Loucy (cell line): ENCODE measurements around the gene MMRN1.

Experiments used
- H2AFZ ChIP-seq: fragments of 200-600 bp; sonication (generic); 2 replicates; pipeline ENCODE4 v1.6.0; 2016; ENCODE audit warnings: antibody characterized with exemption, mild to moderate bottlenecking, low read length, moderate library complexity
- H3F3A ChIP-seq: fragments of 200-600 bp; 2 replicates; pipeline ENCODE4 v1.6.0; 2016; ENCODE audit warnings: antibody characterized with exemption, low read depth, mild to moderate bottlenecking
- H3K27me3 ChIP-seq: fragments of 200-600 bp; sonication (generic); 2 replicates; pipeline ENCODE4 v1.6.1; 2014; ENCODE audit warnings: low read length, mild to moderate bottlenecking; ENCODE audit not compliant: insufficient read depth, poor library complexity, severe bottlenecking
- H3K36me3 ChIP-seq: fragments of 200-600 bp; sonication (generic); 2 replicates; pipeline ENCODE4 v1.6.1; 2016; ENCODE audit warnings: low read length; ENCODE audit not compliant: insufficient read depth
- H3K4me1 ChIP-seq: fragments of 200-600 bp; sonication (generic); 2 replicates; pipeline ENCODE4 v1.5.1; 2014; ENCODE audit warnings: low read length, mild to moderate bottlenecking; ENCODE audit not compliant: insufficient read depth, poor library complexity, severe bottlenecking
- H3K4me2 ChIP-seq: fragments of 200-600 bp; sonication (generic); 2 replicates; pipeline ENCODE4 v1.6.0; 2014; ENCODE audit warnings: antibody characterized with exemption, low read length, low read depth, mild to moderate bottlenecking; ENCODE audit not compliant: poor library complexity, severe bottlenecking
- H3K4me3 ChIP-seq: fragments of 200-600 bp; sonication (generic); 2 replicates; pipeline ENCODE4 v1.5.1; 2014; ENCODE audit warnings: low read length, mild to moderate bottlenecking, mixed read lengths; ENCODE audit not compliant: poor library complexity, severe bottlenecking
- H3K79me2 ChIP-seq: fragments of 200-600 bp; sonication (generic); 2 replicates; pipeline ENCODE4 v1.6.1; 2014; ENCODE audit warnings: low read length; ENCODE audit not compliant: insufficient read depth
- H3K9ac ChIP-seq: fragments of 200-600 bp; sonication (generic); 2 replicates; pipeline ENCODE4 v1.6.0; 2014; ENCODE audit warnings: mild to moderate bottlenecking, low read depth, low read length, moderate library complexity; ENCODE audit not compliant: poor library complexity, severe bottlenecking
- H3K9me2 ChIP-seq: fragments of 200-600 bp; sonication (generic); replicated peaks from 2 replicates; pipeline ENCODE4 v1.6.1; 2016; ENCODE audit warnings: low read depth, low read length, mixed read lengths
- H3K9me3 ChIP-seq: fragments of 200-600 bp; sonication (generic); 2 replicates; pipeline ENCODE4 v1.6.1; 2014; ENCODE audit warnings: mild to moderate bottlenecking, antibody characterized with exemption, low read length, low read depth; ENCODE audit not compliant: insufficient read depth
- H4K20me1 ChIP-seq: fragments of 200-600 bp; sonication (generic); 2 replicates; pipeline ENCODE4 v1.6.0; 2014; ENCODE audit warnings: antibody characterized with exemption, low read length, mild to moderate bottlenecking; ENCODE audit not compliant: insufficient read depth, poor library complexity, severe bottlenecking
- EZH2phosphoT487 ChIP-seq: fragments of 200-600 bp; IDR thresholded peaks from 2 replicates; pipeline ENCODE4 v1.6.1; 2018; ENCODE audit warnings: antibody characterized with exemption, mild to moderate bottlenecking, moderate library complexity, borderline replicate concordance
- TF ChIP-seq, protein P1 (sequence below): fragments of 200-600 bp; sonication (generic); conservative IDR thresholded peaks from 2 replicates; pipeline ENCODE4 v1.5.1; 2014; ENCODE audit warnings: mild to moderate bottlenecking, antibody characterized with exemption, low read length

MMRN1 gene

GRCh38 chr4:89889289-89889688 lies 5.4 kb upstream of the MMRN1 start:
- TF ChIP-seq EZH2phosphoT487, result no peak
- TF ChIP-seq, protein P1, sequence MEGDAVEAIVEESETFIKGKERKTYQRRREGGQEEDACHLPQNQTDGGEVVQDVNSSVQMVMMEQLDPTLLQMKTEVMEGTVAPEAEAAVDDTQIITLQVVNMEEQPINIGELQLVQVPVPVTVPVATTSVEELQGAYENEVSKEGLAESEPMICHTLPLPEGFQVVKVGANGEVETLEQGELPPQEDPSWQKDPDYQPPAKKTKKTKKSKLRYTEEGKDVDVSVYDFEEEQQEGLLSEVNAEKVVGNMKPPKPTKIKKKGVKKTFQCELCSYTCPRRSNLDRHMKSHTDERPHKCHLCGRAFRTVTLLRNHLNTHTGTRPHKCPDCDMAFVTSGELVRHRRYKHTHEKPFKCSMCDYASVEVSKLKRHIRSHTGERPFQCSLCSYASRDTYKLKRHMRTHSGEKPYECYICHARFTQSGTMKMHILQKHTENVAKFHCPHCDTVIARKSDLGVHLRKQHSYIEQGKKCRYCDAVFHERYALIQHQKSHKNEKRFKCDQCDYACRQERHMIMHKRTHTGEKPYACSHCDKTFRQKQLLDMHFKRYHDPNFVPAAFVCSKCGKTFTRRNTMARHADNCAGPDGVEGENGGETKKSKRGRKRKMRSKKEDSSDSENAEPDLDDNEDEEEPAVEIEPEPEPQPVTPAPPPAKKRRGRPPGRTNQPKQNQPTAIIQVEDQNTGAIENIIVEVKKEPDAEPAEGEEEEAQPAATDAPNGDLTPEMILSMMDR, result no peak
- Histone ChIP-seq H3K4me1 (peaks cover 20% of the 10 kb centered on the region), H3K79me2 (no peaks in the 10 kb centered on the region), H3F3A (peaks cover 2% of the 10 kb centered on the region; the same call in 1 of the 2 replicates), H3K9me3 (no peaks in the 10 kb centered on the region), H3K27me3 (no peaks in the 10 kb centered on the region), H3K4me2 (no peak overlapping the region), H4K20me1 (no peaks in the 10 kb centered on the region), H3K4me3 (no peak overlapping the region), H3K9me2 (no peaks in the 10 kb centered on the region), H3K36me3 (no peaks in the 10 kb centered on the region), H2AFZ (peak overlapping the region; percentile 42; the same call in 1 of the 2 replicates), H3K9ac (no peak overlapping the region)

- Histone ChIP-seq H3K9ac (peak overlapping the region; percentile 87), H3K27me3 (no peaks in the 10 kb centered on the region), H3F3A (peaks cover 13% of the 10 kb centered on the region), H3K36me3 (no peaks in the 10 kb centered on the region), H4K20me1 (no peaks in the 10 kb centered on the region), H2AFZ (peak overlapping the region; percentile 53; the same call in 1 of the 2 replicates), H3K79me2 (peaks cover 56% of the 10 kb centered on the region), H3K4me2 (peak overlapping the region; percentile 84), H3K4me3 (peak overlapping the region; percentile 77), H3K4me1 (peaks cover 76% of the 10 kb centered on the region), H3K9me3 (no peaks in the 10 kb centered on the region), H3K9me2 (no peaks in the 10 kb centered on the region)
- TF ChIP-seq EZH2phosphoT487, result no peak
- TF ChIP-seq, protein P1, result no peak
These were observed 3.2 kb downstream of the MMRN1 start for GRCh38 chr4:89897867-89898266.

- Histone ChIP-seq H3F3A (peaks cover 13% of the 10 kb centered on the region), H2AFZ (peak overlapping the region; percentile 53), H3K4me2 (peak overlapping the region; percentile 84), H3K36me3 (no peaks in the 10 kb centered on the region), H3K4me1 (peaks cover 72% of the 10 kb centered on the region), H3K27me3 (no peaks in the 10 kb centered on the region), H3K9ac (peak overlapping the region; percentile 87), H3K9me3 (no peaks in the 10 kb centered on the region), H3K4me3 (peak overlapping the region; percentile 77), H3K9me2 (no peaks in the 10 kb centered on the region), H3K79me2 (peaks cover 56% of the 10 kb centered on the region), H4K20me1 (no peaks in the 10 kb centered on the region)
- TF ChIP-seq EZH2phosphoT487, result no peak
- TF ChIP-seq, protein P1, result no peak
These were observed 3.7 kb downstream of the MMRN1 start for GRCh38 chr4:89898304-89898716.
